Pancreas (tissue), 10 donors: ENCODE measurements around the gene LMX1B. TPM values are rescaled to one million over a fixed set of nuclear protein-coding genes. Genes with fewer than 3 reads are reported as not detected.

Source experiments
- ATAC-seq, 4 donors: fragments of 200-7000 bp; cut with Tn5 transposase; one replicate each; pipeline versions ENCODE4 v1.8.0 to v1.9.1; 2020; ENCODE audit warnings: mild to moderate bottlenecking in 4 of 4, moderate library complexity in 4 of 4
- DNase-seq, 6 donors: peaks; one replicate each; pipeline ENCODE4 v3.0.0-alpha.2; 2020
- FAIRE-seq: peaks from 2 replicates; lab custom pipeline; 2012; peaks lifted over from hg19 to GRCh38; lab: Jason Lieb, UNC
- H3K27ac ChIP-seq, 4 donors: fragments of 200-600 bp; sonication (generic); 1 replicate in 3 of 4; 2 replicates in 1 of 4; pipeline versions ENCODE4 v1.5.0 to v1.8.0; 2020
- H3K27me3 ChIP-seq, 4 donors: fragments of 200-600 bp; one replicate each; pipeline ENCODE4 v1.8.0; 2021
- H3K36me3 ChIP-seq, 3 donors: fragments of 200-600 bp; sonication (generic) in 1 of 3; one replicate each; pipeline versions ENCODE4 v1.5.0 to v1.8.0; 2020 to 2021
- H3K4me1 ChIP-seq, 3 donors: fragments of 200-600 bp; one replicate each; pipeline ENCODE4 v1.8.0; 2021
- H3K4me3 ChIP-seq, 4 donors: fragments of 200-600 bp; sonication (generic) in 2 of 4; one replicate each; pipeline versions ENCODE4 v1.5.0 to v1.8.0; 2020 to 2021
- H3K9me3 ChIP-seq, 4 donors: fragments of 200-600 bp; one replicate each; pipeline ENCODE4 v1.8.0; 2021
- CTCF ChIP-seq, 4 donors: fragments of 200-600 bp; sonication (generic) in 3 of 4; IDR thresholded peaks; one replicate each; pipeline versions ENCODE4 v1.5.0 to v1.8.0; 2021; ENCODE audit warnings: antibody characterized with exemption in 4 of 4
- WGBS, 2 donors: extraction: QIAGEN DNeasy Blood & Tissue Kit; methylation state at CpG; one replicate each; pipeline ENCODE4 v1.1.7; 2013; 5-methylcytosine and 5-hydroxymethylcytosine counted together
- intact Hi-C, 3 donors: fragments of 100-400 bp; cut with DNase I; formaldehyde crosslinking; loops; one replicate each; pipeline versions ENCODE4 v1.11.1 to v1.14.2; 2022
- polyA plus RNA-seq, 2 donors: library from polyadenylated mRNA; stranded (reverse); fragments of 200-250 nt; gene quantifications; one replicate each; pipeline ENCODE4 v1.2.3, GENCODE V29; 2013
- total RNA-seq, 6 donors: library from RNA; stranded (reverse); fragmentation: NEBNext Ultra II Directional in 4 of 6; extraction: Animal tissue kit (Norgen Biotek cat#: 25700) in 4 of 6; gene quantifications; one replicate each; pipeline versions ENCODE4 v1.2.1 to v1.2.4, GENCODE V29; 2021 to 2023
- donor health status: healthy with polysubstance abuse.
- donor health status: DM: no; HTN: no; CAD: no; lungs with moderate emphysema.
- donor health status: DM: no; HTN: no; CAD: no.
- donor health status: control.
- donor health status: control.
- donor health status: Bipolar disorder and iron deficiency.
- donor health status: DM: yes; HTN: yes; CAD: no.
- donor health status: DM: no; HTN: no; CAD: no.
- donor health status: DM: no; HTN: no; CAD: no.
- donor health status: DM: yes; HTN: yes; CAD: no.

LMX1B gene
- total and polyA plus RNA-seq, 8 donors, result 0.05 to 1.2 (median 0.46) TPM

- peaks cover 0 to 34% (median 2%) of the 10 kb centered on the region in 4 donors for H3K27me3 ChIP-seq
- TF ChIP-seq CTCF (IDR thresholded peaks at IDR 0.05), result no peak
- DNase-seq (peak in 1 of 6 donors; percentile 2), FAIRE-seq (no peak), ATAC-seq (no peak)
- H3K4me3 ChIP-seq, result no peak overlapping the region
- no peaks in the 10 kb centered on the region for H3K4me1 ChIP-seq
- 58 to 71% methylated on average over 3 of the region's 3 CpGs for WGBS, 2 donors
- H3K9me3 ChIP-seq, result no peaks in the 10 kb centered on the region
- no peak overlapping the region for H3K27ac ChIP-seq
- intact Hi-C loops, result loop anchor here in 1 of 3 donors (5.0 kb wide), 1 partner anchor 83 kb away; no protein-coding TSS in a partner anchor
- no peaks in the 10 kb centered on the region for H3K36me3 ChIP-seq
Observed at GRCh38 chr9:126703866-126704156, 90.1 kb downstream of the LMX1B start.

- H3K36me3 ChIP-seq, result no peaks in the 10 kb centered on the region
- H3K4me3 ChIP-seq, result no peak overlapping the region
- peak in 2 of 6 donors; percentile 8 to 54 for DNase-seq
- no peak overlapping the region for H3K27ac ChIP-seq
- 28% methylated on average over 14 of the region's 14 CpGs for WGBS, 2 donors
- no peaks in the 10 kb centered on the region for H3K9me3 ChIP-seq
- intact Hi-C loops, result loop anchor here in 1 of 3 donors (5.0 kb wide), 1 partner anchor 83 kb away; no protein-coding TSS in a partner anchor
- H3K4me1 ChIP-seq, result no peaks in the 10 kb centered on the region
- FAIRE-seq, result no peak
- no peak for TF ChIP-seq CTCF (IDR thresholded peaks at IDR 0.05)
- peaks cover 0 to 34% (median 2%) of the 10 kb centered on the region in 4 donors for H3K27me3 ChIP-seq
- ATAC-seq, result peak in 2 of 4 donors; percentile 22 to 26
Observed at GRCh38 chr9:126704157-126704891, 90.6 kb downstream of the LMX1B start.

GRCh38 chr9:126704892-126705766 is 91.4 kb downstream of the LMX1B start:
- WGBS, 2 donors, result 6 to 7% methylated on average over 33 to 36 of the region's 36 CpGs
- DNase-seq, result peak; percentile 52 to 92 (median 80)
- peak; percentile 82 to 90 (median 87) for TF ChIP-seq CTCF (IDR thresholded peaks at IDR 0.05)
- H3K36me3 ChIP-seq, result no peaks in the 10 kb centered on the region
- H3K9me3 ChIP-seq, result no peaks in the 10 kb centered on the region
- peak; percentile 87 to 94 (median 91) for ATAC-seq
- H3K27me3 ChIP-seq, result peaks cover 0 to 34% (median 2%) of the 10 kb centered on the region in 4 donors
- FAIRE-seq, result no peak
- no peaks in the 10 kb centered on the region for H3K4me1 ChIP-seq
- intact Hi-C loops, result loop anchor here in 2 of 3 donors (5.0 kb wide), 2 partner anchors 77 to 82 kb away; no protein-coding TSS in a partner anchor
- no peak overlapping the region for H3K27ac ChIP-seq
- H3K4me3 ChIP-seq, result no peak overlapping the region

- peaks cover 0 to 34% (median 2%) of the 10 kb centered on the region in 4 donors for H3K27me3 ChIP-seq
- FAIRE-seq (no peak), ATAC-seq (peak; percentile 77 to 79 (median 78)), DNase-seq (peak in 5 of 6 donors; percentile 32 to 87 (median 66))
- no peaks in the 10 kb centered on the region for H3K4me1 ChIP-seq
- intact Hi-C loops, result loop anchor here in 1 of 3 donors (5.0 kb wide), 1 partner anchor 76 kb away; no protein-coding TSS in a partner anchor
- peak; percentile 38 to 59 (median 50) for TF ChIP-seq CTCF (IDR thresholded peaks at IDR 0.05)
- WGBS, 2 donors, result 24 to 26% methylated on average over 34 to 41 of the region's 41 CpGs
- H3K9me3 ChIP-seq, result no peaks in the 10 kb centered on the region
- no peak overlapping the region for H3K4me3 ChIP-seq
- no peak overlapping the region for H3K27ac ChIP-seq
- no peaks in the 10 kb centered on the region for H3K36me3 ChIP-seq
Observed at GRCh38 chr9:126705767-126706697, 92.3 kb downstream of the LMX1B start.
